GM18951 (cell line): ENCODE results near the gene EEFSEC.

ENCODE experiments used
- POLR2A ChIP-seq: IDR thresholded peaks from 4 replicates; pipeline ENCODE4 v1.6.1; 2011; ENCODE audit warnings: mild to moderate bottlenecking; ENCODE audit not compliant: insufficient read length, insufficient read depth; ENCODE audit errors: extremely low read depth
- in situ Hi-C: fragments of 300-500 bp; cut with MboI; formaldehyde crosslinking; loops from one replicate; pipeline ENCODE4 v1.12.0; 2022; ENCODE audit warnings: low sequenced_read_pairs, mixed read lengths, inconsistent platforms; ENCODE audit not compliant: unreplicated experiment

Gene EEFSEC

DNA sequence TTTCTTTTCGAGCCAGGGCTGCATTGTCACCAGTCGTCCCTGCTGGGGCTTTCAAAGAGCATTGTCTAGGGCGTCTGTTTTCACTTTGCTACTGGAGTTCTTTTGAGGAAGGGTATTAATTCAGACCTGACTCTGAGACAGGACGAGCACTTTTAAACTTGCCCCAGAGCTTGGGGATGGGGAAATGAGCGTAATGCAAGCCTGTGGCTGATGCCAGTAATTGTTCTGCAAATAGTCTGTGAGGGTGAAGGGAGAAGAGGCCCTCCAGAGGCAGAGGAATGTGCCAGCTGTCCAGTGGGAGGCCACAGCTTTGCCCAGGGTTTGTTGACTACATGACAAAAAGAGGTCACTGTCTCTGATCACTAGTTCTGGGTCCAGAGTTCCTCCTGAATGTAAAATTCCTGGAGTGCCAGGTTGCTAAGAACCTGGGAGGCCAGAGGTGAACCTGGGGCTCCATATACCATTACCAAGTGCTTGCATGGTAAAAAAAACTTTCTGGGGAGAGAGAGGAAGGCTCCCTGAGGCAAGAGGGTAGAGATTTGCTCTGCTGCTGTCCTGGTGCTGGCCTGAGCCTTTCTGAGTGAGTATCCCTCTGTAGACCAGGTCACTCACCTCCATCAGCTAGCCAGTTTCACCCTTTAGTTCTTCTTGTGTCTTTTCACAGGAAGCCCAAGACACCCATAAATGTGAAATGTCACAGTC, 14.8 kb downstream of the EEFSEC start:
- no peak for TF ChIP-seq POLR2A
- in situ Hi-C loops, result no loop called here

GRCh38 chr3:128168836-128169235, 15.6 kb downstream of the EEFSEC start:
- in situ Hi-C loops, result no loop called here
- TF ChIP-seq POLR2A, result no peak

DNA sequence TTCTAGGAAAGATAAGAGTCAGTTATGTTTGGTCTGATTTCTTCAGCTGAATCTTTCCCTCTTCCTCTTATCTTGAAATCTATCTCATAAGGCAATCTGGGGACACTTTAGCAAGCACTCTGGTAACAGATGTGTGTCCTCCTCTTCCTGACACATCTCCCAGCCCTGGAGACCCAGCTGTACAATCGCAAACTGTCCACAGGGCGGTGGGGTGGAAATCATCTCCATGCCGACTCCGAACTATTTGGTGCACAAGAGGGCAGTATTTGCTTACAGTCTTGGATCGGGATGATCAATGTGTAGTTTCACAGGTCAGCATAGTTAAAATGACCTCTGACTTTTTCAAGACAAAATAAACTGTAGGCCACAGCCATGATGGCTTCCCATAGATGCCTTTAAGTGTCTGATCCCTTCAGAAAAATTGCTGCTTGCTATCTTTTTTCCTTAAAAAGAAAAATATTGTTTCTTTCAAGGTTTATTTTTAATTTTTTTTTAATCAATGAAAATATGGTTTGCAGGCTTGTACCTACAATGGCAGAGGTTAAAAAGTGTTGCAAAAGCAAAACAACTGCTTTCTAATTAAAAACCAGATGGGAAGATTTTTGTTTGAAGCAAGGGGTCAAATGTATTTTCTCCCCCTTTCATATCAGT, 17.7 kb downstream of the EEFSEC start:
- in situ Hi-C loops, result no loop called here
- TF ChIP-seq POLR2A, result no peak

DNA sequence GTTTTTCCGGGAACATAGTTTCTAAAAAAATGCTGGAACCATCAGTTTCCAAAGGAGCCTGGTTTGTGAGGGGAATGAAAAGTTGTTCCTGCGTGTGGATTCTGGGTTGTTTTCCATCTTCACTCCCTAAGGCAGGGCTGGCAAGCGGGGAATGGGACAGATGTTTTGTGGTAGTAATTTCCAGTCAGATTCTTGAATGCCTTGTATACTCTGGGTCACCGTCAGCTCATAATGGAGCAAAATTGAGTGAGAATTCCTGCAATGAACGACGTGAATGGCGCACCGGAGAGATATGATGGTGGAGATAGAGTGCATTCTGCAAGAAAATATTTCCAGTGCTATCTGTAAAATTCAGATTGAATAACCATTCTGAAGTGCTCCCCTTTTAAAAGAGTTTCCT, 19.9 kb downstream of the EEFSEC start:
- no peak for TF ChIP-seq POLR2A
- in situ Hi-C loops, result no loop called here

DNA sequence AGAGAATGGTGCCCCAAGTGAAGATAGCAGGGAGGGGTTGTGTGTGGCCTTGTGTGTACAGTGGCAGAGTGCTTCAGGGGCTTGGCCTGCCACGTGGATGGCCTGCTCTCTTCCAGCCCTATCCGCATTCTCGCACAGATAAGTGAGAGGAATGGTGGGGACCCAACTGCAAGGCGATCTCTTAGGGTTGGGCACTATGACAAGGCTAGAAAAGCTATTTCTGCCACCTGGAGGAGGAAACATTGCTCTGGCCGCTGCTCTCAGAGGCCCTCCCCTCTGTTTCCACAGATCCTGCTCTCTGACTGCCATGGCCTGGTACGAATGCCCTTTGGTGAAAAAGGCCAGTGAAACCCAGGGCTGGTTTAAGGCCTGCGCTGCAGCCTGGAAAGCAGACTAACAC, 20.6 kb downstream of the EEFSEC start:
- no peak for TF ChIP-seq POLR2A
- in situ Hi-C loops, result no loop called here

DNA sequence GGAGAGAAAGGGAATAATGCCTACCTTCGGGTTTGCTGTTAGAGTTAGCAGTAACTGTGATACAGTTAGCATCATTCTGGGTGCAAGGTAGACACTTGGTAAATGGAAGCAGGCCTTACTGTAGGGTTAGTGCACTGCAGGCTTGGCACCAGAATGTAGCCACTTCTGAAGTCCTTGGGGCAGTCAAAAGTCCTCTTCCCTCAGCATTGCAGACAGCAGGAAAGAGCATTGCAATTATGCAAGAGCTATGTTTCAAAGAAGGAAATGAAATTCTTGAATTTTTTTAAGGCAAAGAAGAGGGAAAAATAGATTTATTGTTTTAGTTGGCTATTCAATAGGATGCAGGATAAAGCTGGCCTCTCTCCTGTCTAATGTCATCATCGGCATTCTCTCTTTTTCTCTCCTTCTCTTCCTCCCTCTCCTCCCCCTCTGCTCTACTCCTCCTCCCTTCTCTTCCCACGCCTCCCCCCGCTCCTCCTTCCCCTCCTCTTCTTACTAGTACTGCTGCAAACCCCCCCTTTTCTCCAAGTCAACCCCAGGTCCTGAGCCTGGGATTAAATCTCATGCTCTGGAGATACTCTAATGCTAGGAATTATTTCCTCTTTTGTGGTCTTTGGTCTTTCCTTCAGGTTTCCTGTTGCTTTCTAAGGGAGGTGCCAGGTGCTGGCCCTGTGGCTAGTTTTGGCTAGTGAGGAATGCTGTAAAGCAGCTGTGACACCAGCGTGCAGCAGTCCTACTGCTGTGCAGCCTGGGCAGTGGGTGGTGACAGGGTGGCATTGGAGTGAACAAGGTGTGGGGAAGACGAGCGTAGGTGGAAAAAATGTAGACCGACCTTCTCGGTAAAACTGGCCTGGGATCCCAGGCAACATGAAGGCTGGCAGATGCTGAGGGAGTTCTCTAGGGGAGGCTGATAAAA, 21.7 kb downstream of the EEFSEC start:
- in situ Hi-C loops, result no loop called here

GRCh38 chr3:128175768-128176167, 22.5 kb downstream of the EEFSEC start:
- in situ Hi-C loops, result no loop called here
- TF ChIP-seq POLR2A, result no peak

More for the DNA sequence above, 21.7 kb downstream of the EEFSEC start:
- no peak for TF ChIP-seq POLR2A

GRCh38 chr3:128176276-128176833, 23.1 kb downstream of the EEFSEC start:
- in situ Hi-C loops, result no loop called here
- TF ChIP-seq POLR2A, result no peak

GRCh38 chr3:128177865-128178264, 24.6 kb downstream of the EEFSEC start:
- no peak for TF ChIP-seq POLR2A
- in situ Hi-C loops, result no loop called here

DNA sequence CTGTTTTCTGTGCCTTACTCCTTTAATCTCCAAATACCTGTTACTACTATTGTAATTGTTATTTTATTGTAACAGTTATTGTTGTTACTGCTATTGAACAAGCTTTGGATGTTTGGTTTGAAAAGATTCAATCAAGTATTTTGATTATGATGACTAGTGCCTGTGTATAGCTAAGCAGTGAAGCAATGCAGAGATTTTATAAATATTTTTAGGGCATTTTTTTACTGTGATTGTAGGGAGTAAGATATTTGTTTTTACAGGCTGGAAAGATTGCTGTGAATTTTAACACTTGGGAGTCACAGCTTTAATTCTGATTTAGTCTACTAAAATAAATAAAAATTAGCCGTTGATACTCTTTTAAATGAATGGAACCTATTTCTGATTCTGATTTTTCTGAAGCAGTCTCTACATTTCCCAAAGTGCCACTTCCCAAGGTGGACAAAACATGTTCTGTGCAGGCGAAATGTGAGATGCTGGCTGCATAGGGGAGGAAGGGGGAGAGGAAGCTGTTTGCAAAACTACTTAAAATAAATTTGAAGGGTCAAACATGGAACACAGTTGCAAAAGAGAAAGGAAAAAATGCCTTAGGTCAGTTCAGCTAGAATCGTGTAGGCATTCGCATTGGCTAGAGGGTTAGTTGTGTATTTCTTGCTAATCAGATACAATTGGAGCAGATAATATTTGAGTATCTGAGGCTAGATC, 25.7 kb downstream of the EEFSEC start:
- no peak for TF ChIP-seq POLR2A
- in situ Hi-C loops, result no loop called here

GRCh38 chr3:128179484-128179819, 26.2 kb downstream of the EEFSEC start:
- in situ Hi-C loops, result no loop called here
- TF ChIP-seq POLR2A, result no peak

DNA sequence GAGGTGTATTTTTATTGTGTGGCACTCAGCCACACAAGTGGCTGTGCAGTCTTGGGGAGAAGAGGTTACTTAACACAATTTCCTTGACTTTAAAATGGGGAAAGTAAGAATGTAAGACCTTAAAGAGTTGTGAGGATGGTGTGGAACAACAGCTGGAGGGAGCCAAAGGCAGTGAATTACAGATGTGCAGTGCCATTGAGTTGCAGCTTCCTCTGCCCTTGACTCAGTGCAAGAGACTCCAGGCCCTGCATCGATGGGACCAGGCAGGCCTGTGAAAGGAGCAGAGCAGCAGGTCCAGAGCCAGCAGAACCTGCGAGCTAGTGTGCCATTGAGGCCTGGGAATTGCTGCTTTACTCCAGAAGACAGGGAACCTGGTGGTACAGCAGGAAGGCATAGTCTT, 27.2 kb downstream of the EEFSEC start:
- TF ChIP-seq POLR2A, result no peak
- in situ Hi-C loops, result no loop called here

- TF ChIP-seq POLR2A, result no peak
- in situ Hi-C loops, result no loop called here
Measured at GRCh38 chr3:128180913-128181312, 27.6 kb downstream of the EEFSEC start.
